PFSK-1 (cell line): Measurements from ENCODE around the gene TAP1.

Experiments
- FOXP2 ChIP-seq: optimal IDR thresholded peaks from 2 replicates; pipeline ENCODE3; 2011; ENCODE audit warnings: borderline replicate concordance, control low read depth, inconsistent platforms; ENCODE audit not compliant: insufficient read depth; ENCODE audit errors: extremely low read length, extremely low read depth
- POLR2AphosphoS5 ChIP-seq: IDR thresholded peaks from 2 replicates; pipeline ENCODE4 v1.6.1; 2012; ENCODE audit warnings: low read depth, mild to moderate bottlenecking, control low read depth, low read length, moderate library complexity
- SIN3A ChIP-seq: IDR thresholded peaks from 2 replicates; pipeline ENCODE4 v1.6.1; 2012; ENCODE audit warnings: mild to moderate bottlenecking, low read length, moderate library complexity, borderline replicate concordance; ENCODE audit not compliant: insufficient read depth
- TAF1 ChIP-seq: IDR thresholded peaks from 2 replicates; pipeline ENCODE4 v1.6.1; 2012; ENCODE audit warnings: low read length, control low read depth, borderline replicate concordance; ENCODE audit not compliant: insufficient read depth
- TF ChIP-seq, protein P1 (sequence below), 2 experiments: IDR thresholded peaks; 2 replicates each; pipeline versions ENCODE4 v1.6.1 to v1.8.0; 2011 to 2012; ENCODE audit warnings: low read depth in 2 of 2, low read length in 2 of 2, control low read depth in 1 of 2, inconsistent platforms in 1 of 2, mild to moderate bottlenecking in 1 of 2, moderate library complexity in 1 of 2; ENCODE audit not compliant: insufficient read depth in 1 of 2

TAP1 gene

DNA sequence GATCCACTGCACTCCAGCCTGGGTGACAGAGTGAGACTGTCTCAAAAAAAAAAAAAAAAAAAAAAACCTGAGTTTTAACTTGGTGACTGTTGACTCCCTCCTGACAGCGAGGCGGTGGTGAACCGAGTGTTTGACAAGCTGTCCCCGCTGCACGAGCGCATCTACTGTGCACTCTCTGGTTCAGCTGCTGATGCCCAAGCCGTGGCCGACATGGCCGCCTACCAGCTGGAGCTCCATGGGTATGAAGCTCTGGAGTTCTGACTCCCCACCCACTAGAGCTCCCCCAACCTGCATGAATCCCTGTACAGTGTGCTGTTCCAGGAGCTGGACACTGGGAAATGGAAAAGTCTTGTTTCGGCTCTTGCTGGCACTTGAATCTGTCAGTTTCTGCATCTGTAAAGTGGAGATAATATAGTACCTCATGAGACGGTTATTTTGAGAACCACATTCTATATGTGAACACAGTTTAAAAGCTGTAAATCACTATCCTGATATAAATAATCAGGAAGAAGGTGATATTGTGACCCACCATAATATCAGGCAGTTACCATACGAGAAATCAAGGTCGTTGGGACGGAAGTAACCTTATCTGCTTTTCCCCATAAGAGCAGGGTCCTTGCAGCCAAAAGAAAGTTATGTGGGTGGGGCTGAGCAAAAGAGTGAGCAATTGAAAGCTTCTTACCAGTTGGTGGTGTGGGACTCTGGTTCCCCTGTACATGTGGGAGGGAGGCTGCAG lies 3.8 kb upstream of the TAP1 start:
- TF ChIP-seq, protein P1, sequence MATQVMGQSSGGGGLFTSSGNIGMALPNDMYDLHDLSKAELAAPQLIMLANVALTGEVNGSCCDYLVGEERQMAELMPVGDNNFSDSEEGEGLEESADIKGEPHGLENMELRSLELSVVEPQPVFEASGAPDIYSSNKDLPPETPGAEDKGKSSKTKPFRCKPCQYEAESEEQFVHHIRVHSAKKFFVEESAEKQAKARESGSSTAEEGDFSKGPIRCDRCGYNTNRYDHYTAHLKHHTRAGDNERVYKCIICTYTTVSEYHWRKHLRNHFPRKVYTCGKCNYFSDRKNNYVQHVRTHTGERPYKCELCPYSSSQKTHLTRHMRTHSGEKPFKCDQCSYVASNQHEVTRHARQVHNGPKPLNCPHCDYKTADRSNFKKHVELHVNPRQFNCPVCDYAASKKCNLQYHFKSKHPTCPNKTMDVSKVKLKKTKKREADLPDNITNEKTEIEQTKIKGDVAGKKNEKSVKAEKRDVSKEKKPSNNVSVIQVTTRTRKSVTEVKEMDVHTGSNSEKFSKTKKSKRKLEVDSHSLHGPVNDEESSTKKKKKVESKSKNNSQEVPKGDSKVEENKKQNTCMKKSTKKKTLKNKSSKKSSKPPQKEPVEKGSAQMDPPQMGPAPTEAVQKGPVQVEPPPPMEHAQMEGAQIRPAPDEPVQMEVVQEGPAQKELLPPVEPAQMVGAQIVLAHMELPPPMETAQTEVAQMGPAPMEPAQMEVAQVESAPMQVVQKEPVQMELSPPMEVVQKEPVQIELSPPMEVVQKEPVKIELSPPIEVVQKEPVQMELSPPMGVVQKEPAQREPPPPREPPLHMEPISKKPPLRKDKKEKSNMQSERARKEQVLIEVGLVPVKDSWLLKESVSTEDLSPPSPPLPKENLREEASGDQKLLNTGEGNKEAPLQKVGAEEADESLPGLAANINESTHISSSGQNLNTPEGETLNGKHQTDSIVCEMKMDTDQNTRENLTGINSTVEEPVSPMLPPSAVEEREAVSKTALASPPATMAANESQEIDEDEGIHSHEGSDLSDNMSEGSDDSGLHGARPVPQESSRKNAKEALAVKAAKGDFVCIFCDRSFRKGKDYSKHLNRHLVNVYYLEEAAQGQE (IDR thresholded peaks at IDR 0.05; ENCODE audit: insufficient read depth in 1 of 2, low read depth in 2 of 2, low read length in 2 of 2), result no peak
- no peak for TF ChIP-seq TAF1
- no peak for TF ChIP-seq SIN3A
- TF ChIP-seq FOXP2, result no peak
- no peak for TF ChIP-seq POLR2AphosphoS5

DNA sequence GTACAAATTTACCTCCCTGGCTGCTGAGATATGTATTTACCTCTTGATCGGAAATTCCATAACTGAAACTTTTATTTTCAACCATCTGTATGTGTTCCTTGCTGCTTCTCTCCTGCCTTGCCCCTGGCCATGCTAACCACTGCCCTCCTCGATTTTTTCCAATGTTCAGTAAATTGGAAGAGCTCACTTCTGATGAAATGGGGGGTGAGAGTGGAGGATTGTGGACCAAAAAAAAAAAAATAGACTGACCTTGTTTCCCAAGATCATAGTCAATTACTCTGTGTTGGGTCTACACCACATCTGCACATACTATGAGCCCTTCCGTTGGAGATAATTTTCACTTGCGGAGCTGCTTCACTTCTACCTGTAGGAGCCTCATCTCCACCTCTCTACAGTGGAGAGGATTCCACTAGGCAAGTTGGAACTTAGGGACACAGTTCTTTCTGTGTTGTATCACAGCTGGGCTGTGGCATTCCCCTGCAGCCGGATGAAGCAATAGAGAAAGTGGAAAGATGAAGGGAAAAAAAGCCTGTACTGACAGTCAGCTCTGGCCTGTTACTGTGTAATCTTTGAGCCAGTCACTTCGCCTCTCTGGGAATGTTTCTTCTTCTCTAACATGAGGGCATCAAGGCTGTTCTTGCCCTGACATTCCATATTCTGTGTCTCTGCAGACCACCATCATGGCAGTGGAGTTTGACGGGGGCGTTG lies 2.1 kb upstream of the TAP1 start:
- TF ChIP-seq POLR2AphosphoS5 (no peak), SIN3A (no peak), FOXP2 (no peak), TAF1 (no peak)
- TF ChIP-seq, protein P1 (IDR thresholded peaks at IDR 0.05; ENCODE audit: insufficient read depth in 1 of 2, low read depth in 2 of 2, low read length in 2 of 2), result no peak

DNA sequence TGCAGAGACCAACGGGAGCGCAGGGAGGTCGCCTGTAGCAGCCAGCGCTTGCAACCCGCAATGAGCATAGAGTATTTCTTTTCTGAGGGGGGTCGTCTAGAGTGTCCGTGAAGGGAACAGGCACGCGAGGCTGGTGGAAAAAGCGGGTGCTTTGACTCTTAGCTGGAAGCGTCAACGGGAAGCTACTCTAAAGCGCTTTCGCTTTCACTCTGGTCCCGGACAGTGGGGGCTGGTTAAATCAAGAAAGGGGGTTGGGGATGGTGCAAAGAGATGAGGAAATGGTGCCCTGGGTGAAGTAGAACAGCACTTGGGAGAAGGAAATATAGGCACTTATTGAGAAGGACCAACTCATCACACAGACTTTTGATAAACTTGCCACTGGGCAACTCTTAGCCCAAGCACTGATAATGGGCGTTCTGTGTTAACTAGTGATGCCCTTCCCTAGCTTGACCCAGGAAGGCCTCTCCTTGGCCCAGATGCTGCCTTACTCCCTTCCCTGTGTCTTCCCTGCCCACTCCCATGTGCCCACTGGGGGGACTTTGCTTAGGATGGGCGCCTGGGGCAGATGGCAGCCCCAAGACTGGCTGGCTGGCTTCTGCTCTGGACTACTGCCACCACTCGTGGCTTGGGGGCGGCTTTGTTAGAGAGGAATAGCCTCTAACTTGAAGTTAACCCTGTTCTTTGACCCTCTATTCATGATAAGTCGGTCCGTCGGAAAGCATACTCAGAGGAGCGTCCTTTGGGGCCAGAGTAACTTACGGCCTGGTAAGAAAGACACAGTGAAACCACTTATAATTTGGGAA lies 1.1 kb upstream of the TAP1 start:
- TF ChIP-seq POLR2AphosphoS5 (no peak), TAF1 (no peak), FOXP2 (no peak), SIN3A (no peak)
- TF ChIP-seq, protein P1 (IDR thresholded peaks at IDR 0.05; ENCODE audit: insufficient read depth in 1 of 2, low read depth in 2 of 2, low read length in 2 of 2), result no peak

DNA sequence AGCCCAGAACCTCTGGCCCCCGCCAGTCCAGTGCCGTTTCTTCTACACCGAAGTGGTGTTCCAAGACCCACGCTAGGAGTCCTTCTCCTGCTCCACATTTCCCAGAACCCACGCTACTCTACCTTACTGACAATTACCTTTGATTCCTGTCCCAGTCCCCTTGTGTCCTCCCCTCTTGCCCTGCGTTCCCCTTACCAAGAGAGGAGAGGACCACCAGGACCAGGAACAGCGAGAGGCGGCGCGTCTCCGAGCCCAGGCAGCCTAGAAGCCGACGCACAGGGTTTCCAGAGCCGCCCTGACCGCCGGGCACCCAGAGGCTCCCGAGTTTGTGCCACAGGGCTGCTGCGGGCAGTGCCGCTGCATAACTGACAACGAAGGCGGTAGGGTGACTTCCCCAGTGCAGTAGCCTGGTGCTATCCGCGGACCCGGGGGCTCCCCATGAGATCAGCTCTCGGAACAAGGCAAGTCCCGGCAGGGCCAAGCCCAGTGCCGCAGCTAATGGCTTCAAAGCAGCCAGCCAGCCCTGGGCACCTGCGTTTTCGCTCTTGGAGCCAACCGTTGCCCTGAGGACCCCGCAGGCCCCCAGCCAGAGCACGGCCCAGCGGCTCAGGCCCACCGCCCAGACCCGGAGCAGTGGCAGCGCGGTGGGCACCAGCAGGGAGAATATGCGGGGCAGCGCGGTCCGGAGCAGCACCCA lies 512 bp downstream of the TAP1 start:
- TF ChIP-seq POLR2AphosphoS5 (no peak), FOXP2 (no peak), TAF1 (no peak), SIN3A (no peak)
- TF ChIP-seq, protein P1 (IDR thresholded peaks at IDR 0.05; ENCODE audit: insufficient read depth in 1 of 2, low read depth in 2 of 2, low read length in 2 of 2), result no peak
